Esophagus squamous epithelium (tissue), 5 donors: ENCODE data around the gene IL31. TPM values are rescaled to one million over a fixed set of nuclear protein-coding genes. Genes with fewer than 3 reads are reported as not detected.

Experiments used
- DNase-seq: peaks from one replicate; lab custom pipeline; 2025; lab: John Stamatoyannopoulos, UW
- H3K27ac ChIP-seq, 4 donors: fragments of 200-600 bp; sonication (generic); one replicate each; pipeline ENCODE4 v1.5.1; 2016 to 2019; ENCODE audit warnings: mild to moderate bottlenecking in 1 of 4
- H3K27me3 ChIP-seq, 4 donors: fragments of 200-600 bp; sonication (generic); 1 replicate in 3 of 4; 2 replicates in 1 of 4; pipeline versions ENCODE4 v1.5.1 to v1.6.0; 2017 to 2021; ENCODE audit warnings: antibody characterized with exemption in 1 of 4
- H3K36me3 ChIP-seq, 3 donors: fragments of 200-600 bp; sonication (generic); one replicate each; pipeline ENCODE4 v1.5.1; 2016 to 2019
- H3K4me1 ChIP-seq, 3 donors: fragments of 200-600 bp; sonication (generic); one replicate each; pipeline ENCODE4 v1.5.1; 2017 to 2019
- H3K4me3 ChIP-seq, 4 donors: fragments of 200-600 bp; sonication (generic); 1 replicate in 3 of 4; 2 replicates in 1 of 4; pipeline ENCODE4 v1.5.1; 2016 to 2019; ENCODE audit warnings: mild to moderate bottlenecking in 2 of 4, moderate library complexity in 1 of 4
- H3K9me3 ChIP-seq, 3 donors: fragments of 200-600 bp; sonication (generic); one replicate each; pipeline ENCODE4 v1.5.1; 2016 to 2019
- CTCF ChIP-seq, 6 experiments: fragments of 450-650 bp in 4 of 6; fragments of 200-600 bp in 2 of 6; sonication (generic) in 2 of 6; IDR thresholded peaks; one replicate each; pipeline ENCODE4 v1.5.1; 2016 to 2019; ENCODE audit warnings: antibody characterized with exemption in 6 of 6, mild to moderate bottlenecking in 4 of 6, moderate library complexity in 4 of 6
- POLR2A ChIP-seq, 4 donors: fragments of 450-650 bp; IDR thresholded peaks; one replicate each; pipeline ENCODE4 v1.6.1; 2017; ENCODE audit warnings: antibody characterized with exemption in 4 of 4, mild to moderate bottlenecking in 4 of 4, moderate library complexity in 3 of 4
- WGBS, 2 donors: methylation state at CpG; one replicate each; pipeline ENCODE4 v1.1.5; 2018; 5-methylcytosine and 5-hydroxymethylcytosine counted together
- intact Hi-C: fragments of 100-400 bp; cut with DNase I; formaldehyde crosslinking; loops from one replicate; pipeline ENCODE4 v1.15.0; 2022
- total RNA-seq, 4 donors: library from RNA; depleted of rRNA; stranded (reverse); fragments of >200 nt; gene quantifications; one replicate each; pipeline ENCODE4 v1.1.0, GENCODE V29; 2016
- donor health status: DM: yes; HTN: yes; CAD: no.

IL31 gene
- total RNA-seq, 4 donors from 2014 or later = not detected

GRCh38 chr12:122162976-122163375 is 11.0 kb downstream of the IL31 start:
- Histone ChIP-seq H3K4me1 (no peaks in the 10 kb centered on the region), H3K36me3 (no peaks in the 10 kb centered on the region), H3K27ac (no peak overlapping the region), H3K9me3 (no peaks in the 10 kb centered on the region), H3K4me3 (no peak overlapping the region), H3K27me3 (peaks cover 0 to 8% (median 0%) of the 10 kb centered on the region in 4 donors)
- 69 to 90% methylated on average over 3 of the region's 3 CpGs for WGBS, 2 donors
- TF ChIP-seq CTCF (IDR thresholded peaks at IDR 0.05) (no peak), POLR2A (IDR thresholded peaks at IDR 0.05) (no peak)
- DNase-seq = no peak
- intact Hi-C loops = no loop called here

- no peak overlapping the region for H3K27ac ChIP-seq
- no peaks in the 10 kb centered on the region for H3K36me3 ChIP-seq
- no peaks in the 10 kb centered on the region for H3K9me3 ChIP-seq
- peaks cover 0 to 8% (median 0%) of the 10 kb centered on the region in 4 donors for H3K27me3 ChIP-seq
- intact Hi-C loops = no loop called here
- no peak for TF ChIP-seq POLR2A (IDR thresholded peaks at IDR 0.05)
- no peak for TF ChIP-seq CTCF (IDR thresholded peaks at IDR 0.05)
- no peak for DNase-seq
- 71 to 75% methylated on average over 8 of the region's 8 CpGs for WGBS, 2 donors
- H3K4me3 ChIP-seq = no peak overlapping the region
- H3K4me1 ChIP-seq = no peaks in the 10 kb centered on the region
Measured at GRCh38 chr12:122161682-122162081, 12.3 kb downstream of the IL31 start.

GRCh38 chr12:122160761-122161160 is 13.3 kb downstream of the IL31 start:
- no peak for DNase-seq
- intact Hi-C loops = no loop called here
- TF ChIP-seq CTCF (IDR thresholded peaks at IDR 0.05) = no peak
- H3K4me1 ChIP-seq = no peaks in the 10 kb centered on the region
- no peak overlapping the region for H3K4me3 ChIP-seq
- peaks cover 0 to 7% (median 0%) of the 10 kb centered on the region in 4 donors for H3K27me3 ChIP-seq
- H3K36me3 ChIP-seq = no peaks in the 10 kb centered on the region
- no peaks in the 10 kb centered on the region for H3K9me3 ChIP-seq
- no peak overlapping the region for H3K27ac ChIP-seq
- WGBS, 2 donors = 80 to 90% methylated on average over 11 of the region's 11 CpGs

GRCh38 chr12:122159882-122160281 is 14.1 kb downstream of the IL31 start:
- no peak overlapping the region for H3K27ac ChIP-seq
- WGBS, 2 donors = 78 to 79% methylated on average over 4 of the region's 4 CpGs
- intact Hi-C loops = no loop called here
- H3K9me3 ChIP-seq = no peaks in the 10 kb centered on the region
- TF ChIP-seq CTCF (IDR thresholded peaks at IDR 0.05) = no peak
- TF ChIP-seq POLR2A (IDR thresholded peaks at IDR 0.05) = no peak
- no peaks in the 10 kb centered on the region for H3K4me1 ChIP-seq
- no peak for DNase-seq
- no peak overlapping the region for H3K4me3 ChIP-seq
- peaks cover 0 to 1% (median 0%) of the 10 kb centered on the region in 4 donors for H3K27me3 ChIP-seq
- no peaks in the 10 kb centered on the region for H3K36me3 ChIP-seq

GRCh38 chr12:122158700-122159285 is 15.2 kb downstream of the IL31 start:
- H3K9me3 ChIP-seq = no peaks in the 10 kb centered on the region
- no peak overlapping the region for H3K4me3 ChIP-seq
- WGBS, 2 donors = 36 to 38% methylated on average over 7 of the region's 7 CpGs
- TF ChIP-seq POLR2A (IDR thresholded peaks at IDR 0.05) (no peak), CTCF (IDR thresholded peaks at IDR 0.05) (no peak)
- intact Hi-C loops = no loop called here
- H3K4me1 ChIP-seq = no peaks in the 10 kb centered on the region
- no peaks in the 10 kb centered on the region for H3K27me3 ChIP-seq
- no peaks in the 10 kb centered on the region for H3K36me3 ChIP-seq
- DNase-seq = no peak
- no peak overlapping the region for H3K27ac ChIP-seq
